CD4-positive, alpha-beta T cell treated with Interferon gamma for 1 hour (primary cell): Measurements from ENCODE around the gene PCDHA11.
"Not testable (repeated sequence)": the region's sequence is repeated elsewhere in the genome, so short reads cannot be mapped to it uniquely, and the experiment has no call there.

Experiments used
- DNase-seq: peaks from one replicate; pipeline ENCODE4 v3.0.0-alpha.2; 2020

Gene PCDHA11

GRCh38 chr5:140849831-140850634 is 18.7 kb upstream of the PCDHA11 start:
- not testable (repeated sequence) for DNase-seq

GRCh38 chr5:140855772-140856674 is 12.7 kb upstream of the PCDHA11 start, which contains the start of gene PCDHA10:
Gene PCDHA10 (plus strand): TSS chr5:140855897. CDS start chr5:140856049, 152 bp downstream.
- DNase-seq: no peak

- no peak for DNase-seq
These were observed 11.4 kb upstream of the PCDHA11 start for GRCh38 chr5:140857177-140857986.

GRCh38 chr5:140857987-140858240 is 10.8 kb upstream of the PCDHA11 start:
- DNase-seq: no peak

- no peak for DNase-seq
These were observed 6.1 kb upstream of the PCDHA11 start for GRCh38 chr5:140862441-140863295.

GRCh38 chr5:140869555-140869886 is 764 bp downstream of the PCDHA11 start:
- no peak for DNase-seq

- no peak for DNase-seq
These were observed 1.8 kb downstream of the PCDHA11 start for GRCh38 chr5:140870221-140871201.

- DNase-seq: no peak
These were observed 6.6 kb downstream of the PCDHA11 start, which contains the start of gene PCDHA12 for GRCh38 chr5:140875085-140876065. Gene PCDHA12 (plus strand): TSS chr5:140875308. CDS start chr5:140875473, 165 bp downstream.

- not testable (repeated sequence) for DNase-seq
These were observed 7.9 kb downstream of the PCDHA11 start for GRCh38 chr5:140876541-140877261.

- DNase-seq: no peak
These were observed 8.5 kb downstream of the PCDHA11 start for GRCh38 chr5:140877262-140877581.

GRCh38 chr5:140881889-140882590 is 13.3 kb downstream of the PCDHA11 start, which contains the start of gene PCDHA13:
Gene PCDHA13 (plus strand): TSS chr5:140882124. CDS start chr5:140882269, 145 bp downstream.
- no peak for DNase-seq

- DNase-seq: no peak
These were observed 13.8 kb downstream of the PCDHA11 start for GRCh38 chr5:140882591-140882899.

GRCh38 chr5:140883373-140883772 is 14.6 kb downstream of the PCDHA11 start:
- DNase-seq: no peak

- no peak for DNase-seq
These were observed 15.4 kb downstream of the PCDHA11 start for GRCh38 chr5:140883927-140884697.

- DNase-seq: no peak
These were observed 47.6 kb downstream of the PCDHA11 start for GRCh38 chr5:140916325-140916724.
